Activated CD8-positive, alpha-beta T cell treated with anti-CD3 and anti-CD28 coated beads, Interleukin-2, amount 10 ng/mL, durations not matched to agents 7 days and 5 days (primary cell): ENCODE results near the gene TRIM6. TPM values are rescaled to one million over a fixed set of nuclear protein-coding genes. Genes with fewer than 3 reads are reported as not detected.
A peak's percentile ranks its signal among the peaks of the same experiment; 100 is the strongest.

Source experiments
- ATAC-seq: fragments of 150-1000 bp; cut with Tn5 transposase; one replicate; pipeline ENCODE4 v1.10.0; 2021; ENCODE audit warnings: moderate library complexity
- CTCF ChIA-PET: fragments of 350-600 bp; sonication (Branson Sonifier 250); formaldehyde crosslinking; loops from one replicate; lab custom pipeline; 2021; ENCODE audit warnings: antibody characterized with exemption; lab: Charles Lee
- POLR2A ChIA-PET: fragments of 350-600 bp; sonication (Branson Sonifier 250); formaldehyde crosslinking; loops from one replicate; lab custom pipeline; 2021; ENCODE audit warnings: antibody characterized with exemption; lab: Charles Lee
- DNase-seq: peaks from one replicate; pipeline ENCODE4 v3.0.0-alpha.2; 2020
- H3K27ac Mint-ChIP-seq: one replicate; pipeline ENCODE4 v1.8.0; 2021; ENCODE audit warnings: mild to moderate bottlenecking, mixed read lengths
- H3K27me3 Mint-ChIP-seq: one replicate; pipeline ENCODE4 v1.8.0; 2021; ENCODE audit warnings: low read depth, mixed read lengths
- H3K36me3 Mint-ChIP-seq: one replicate; pipeline ENCODE4 v1.8.0; 2021; ENCODE audit warnings: low read depth, mixed read lengths
- H3K4me1 Mint-ChIP-seq: one replicate; pipeline ENCODE4 v1.8.0; 2021; ENCODE audit warnings: low read depth, mixed read lengths
- H3K4me3 Mint-ChIP-seq: one replicate; pipeline ENCODE4 v1.8.0; 2021; ENCODE audit warnings: mild to moderate bottlenecking, mixed read lengths
- H3K9me3 Mint-ChIP-seq: one replicate; pipeline ENCODE4 v1.8.0; 2022; ENCODE audit warnings: mixed read lengths; ENCODE audit not compliant: insufficient read depth
- total RNA-seq, 2 experiments: library from RNA; stranded (reverse); gene quantifications; one replicate each; pipeline ENCODE4 v1.2.3, GENCODE V29; 2021

TRIM6 gene, protein sequence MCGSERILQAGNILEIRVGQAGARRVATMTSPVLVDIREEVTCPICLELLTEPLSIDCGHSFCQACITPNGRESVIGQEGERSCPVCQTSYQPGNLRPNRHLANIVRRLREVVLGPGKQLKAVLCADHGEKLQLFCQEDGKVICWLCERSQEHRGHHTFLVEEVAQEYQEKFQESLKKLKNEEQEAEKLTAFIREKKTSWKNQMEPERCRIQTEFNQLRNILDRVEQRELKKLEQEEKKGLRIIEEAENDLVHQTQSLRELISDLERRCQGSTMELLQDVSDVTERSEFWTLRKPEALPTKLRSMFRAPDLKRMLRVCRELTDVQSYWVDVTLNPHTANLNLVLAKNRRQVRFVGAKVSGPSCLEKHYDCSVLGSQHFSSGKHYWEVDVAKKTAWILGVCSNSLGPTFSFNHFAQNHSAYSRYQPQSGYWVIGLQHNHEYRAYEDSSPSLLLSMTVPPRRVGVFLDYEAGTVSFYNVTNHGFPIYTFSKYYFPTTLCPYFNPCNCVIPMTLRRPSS
- total RNA-seq: under 1 TPM; 0.47 to 0.58 TPM

DNA sequence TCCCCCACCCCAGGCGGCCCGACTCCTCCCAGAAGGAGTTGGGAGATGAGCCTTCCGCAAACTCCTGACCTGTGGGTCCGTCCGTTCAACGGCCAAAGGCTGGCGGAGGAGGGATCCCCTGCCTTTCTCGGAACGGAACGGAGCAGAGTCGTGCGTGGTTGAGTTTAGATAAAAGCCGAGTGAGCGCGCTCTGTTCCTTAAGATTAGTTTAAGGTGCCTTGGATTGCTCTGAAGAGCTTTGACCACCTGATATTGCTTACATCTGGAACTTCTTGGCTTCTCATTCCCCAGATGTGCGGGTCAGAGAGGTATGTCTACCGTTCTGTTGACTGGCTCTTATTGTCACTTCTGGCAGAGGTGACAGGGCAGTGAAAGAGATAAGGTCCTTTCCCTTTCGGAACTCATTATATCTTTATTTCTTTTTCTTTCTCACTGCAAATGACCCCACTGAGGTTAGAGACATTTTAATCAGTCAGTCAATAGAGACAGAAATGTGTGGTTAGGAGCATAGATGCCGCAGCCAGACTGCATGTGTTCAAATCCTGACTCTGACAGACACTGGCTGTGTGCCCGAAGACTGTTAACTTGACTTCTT is at the start of gene TRIM6:
TRIM6 (plus strand) TSS at position 31 of the 595 bp plus-strand sequence; CDS start at position 292, 261 bp downstream.
- ChIA-PET POLR2A (no interaction called here), CTCF (no interaction called here)
- H3K27me3 Mint-ChIP-seq: no peaks in the 10 kb centered on the region
- H3K4me3 Mint-ChIP-seq: peak within 1 kb of the TSS; percentile 67
- no peaks in the 10 kb centered on the region for H3K9me3 Mint-ChIP-seq
- DNase-seq: peak; percentile 22
- no peaks in the 10 kb centered on the region for H3K36me3 Mint-ChIP-seq
- peak; percentile 34 for ATAC-seq
- peaks cover 9% of the 10 kb centered on the region for H3K4me1 Mint-ChIP-seq
- peak within 1 kb of the TSS; percentile 69 for H3K27ac Mint-ChIP-seq

DNA sequence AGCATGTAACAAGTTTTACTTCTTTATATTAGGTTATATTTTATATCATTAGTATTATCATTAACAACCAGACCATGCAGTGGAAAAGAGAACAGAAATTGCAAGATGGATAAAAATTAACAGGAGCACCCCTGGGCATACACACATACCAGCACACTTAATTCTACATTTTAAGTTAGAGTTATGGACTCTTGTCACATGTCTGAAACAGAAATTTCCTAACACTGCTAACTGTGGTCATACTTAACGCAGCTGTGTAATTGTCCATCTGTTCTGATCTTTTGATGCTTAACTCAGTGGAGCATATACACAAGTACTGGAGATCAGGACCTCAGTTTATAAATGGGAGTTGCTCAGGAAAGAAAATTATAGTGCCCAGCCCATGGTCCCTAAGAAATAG is 48.5 kb upstream of the TRIM6 start:
- ChIA-PET POLR2A (no interaction called here), CTCF (no interaction called here)
- ATAC-seq: no peak
- no peak for DNase-seq
- H3K36me3 Mint-ChIP-seq: no peaks in the 10 kb centered on the region
- H3K4me1 Mint-ChIP-seq: no peaks in the 10 kb centered on the region
- H3K4me3 Mint-ChIP-seq: no peak overlapping the region
- no peak overlapping the region for H3K27ac Mint-ChIP-seq
- H3K9me3 Mint-ChIP-seq: no peaks in the 10 kb centered on the region
- H3K27me3 Mint-ChIP-seq: peaks cover 2% of the 10 kb centered on the region

DNA sequence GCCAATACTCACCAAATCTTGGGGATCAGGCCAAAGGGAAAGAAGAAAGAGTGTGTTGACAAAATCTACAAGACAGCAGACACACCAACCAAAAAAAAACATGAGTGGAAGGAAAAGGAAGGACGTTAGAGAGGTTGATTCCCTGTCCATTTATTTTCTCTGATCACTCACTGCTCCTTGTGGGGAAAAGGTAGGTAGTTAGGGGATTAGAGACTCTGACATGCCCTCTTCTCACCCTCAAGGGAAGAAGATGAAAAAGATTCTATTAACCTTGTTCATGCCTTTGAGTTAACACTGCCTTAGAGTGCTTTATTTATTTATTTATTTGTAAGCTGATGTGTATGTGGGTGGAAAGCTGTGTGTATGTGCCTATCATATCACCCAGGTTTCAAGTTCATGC is 48.0 kb upstream of the TRIM6 start, which contains the start of gene OR52H1:
OR52H1 (minus strand) TSS at position 101 of the 400 bp plus-strand sequence. CDS start 3,035 bp downstream, outside the sequence.
- ATAC-seq: no peak
- ChIA-PET CTCF (no interaction called here), POLR2A (no interaction called here)
- Mint-ChIP-seq H3K36me3 (no peaks in the 10 kb centered on the region), H3K9me3 (no peaks in the 10 kb centered on the region), H3K4me3 (no peak within 1 kb of the TSS), H3K27me3 (peaks cover 2% of the 10 kb centered on the region), H3K4me1 (no peaks in the 10 kb centered on the region), H3K27ac (no peak within 1 kb of the TSS)
- DNase-seq: no peak

DNA sequence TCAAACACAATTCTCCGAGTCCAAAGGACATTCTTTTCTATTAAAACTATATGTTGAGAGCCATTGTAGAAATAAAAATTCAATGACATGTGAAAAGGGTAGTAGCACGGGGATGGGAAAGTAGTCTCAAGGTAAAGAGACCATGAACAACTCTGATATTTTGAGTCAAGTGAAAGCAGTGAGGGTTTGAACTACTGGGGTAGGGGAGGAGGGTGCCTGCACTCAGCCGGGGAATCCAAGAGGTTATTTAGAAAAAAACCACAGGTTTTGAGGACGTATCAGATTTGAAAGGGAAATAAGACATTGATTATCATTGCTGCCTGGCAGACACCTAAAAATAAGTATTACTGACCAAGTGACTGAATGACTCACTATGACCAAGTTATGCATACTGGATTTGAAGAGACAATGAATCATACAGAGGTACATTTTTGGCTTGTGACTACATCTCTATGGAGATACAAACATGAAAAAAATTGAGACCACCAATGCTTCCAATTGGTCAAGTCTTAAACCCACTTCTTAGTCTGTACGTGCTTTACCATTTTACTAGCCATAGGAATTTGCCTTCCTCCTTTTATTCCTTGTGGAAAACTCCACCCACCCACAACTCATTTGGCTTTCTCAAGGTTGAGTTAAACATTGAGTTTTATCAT is 45.9 kb upstream of the TRIM6 start:
- CTCF ChIA-PET: no interaction called here
- POLR2A ChIA-PET: no interaction called here
- Mint-ChIP-seq H3K27ac (no peak overlapping the region), H3K36me3 (no peaks in the 10 kb centered on the region), H3K4me1 (no peaks in the 10 kb centered on the region), H3K27me3 (peaks cover 2% of the 10 kb centered on the region), H3K9me3 (no peaks in the 10 kb centered on the region), H3K4me3 (no peak overlapping the region)
- ATAC-seq (no peak), DNase-seq (no peak)

DNA sequence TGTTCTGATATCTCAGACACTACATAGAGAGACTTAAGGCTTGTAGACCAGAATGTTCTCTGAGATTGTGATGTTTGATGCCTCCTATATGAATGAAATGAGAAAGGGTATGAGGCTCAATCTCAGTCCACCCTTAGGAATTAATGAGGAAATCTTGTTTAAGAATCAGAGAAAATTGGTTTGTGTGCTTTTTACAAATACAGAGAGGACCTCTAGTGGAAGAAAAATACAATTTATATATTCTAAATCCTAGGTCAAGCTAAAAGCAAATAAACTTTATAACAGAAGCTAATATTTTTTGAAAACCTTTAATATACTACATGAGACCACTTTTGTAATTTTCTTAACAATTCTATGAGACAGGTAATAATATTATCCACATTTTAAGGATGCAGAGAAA is 43.1 kb upstream of the TRIM6 start:
- H3K4me1 Mint-ChIP-seq: no peaks in the 10 kb centered on the region
- H3K27me3 Mint-ChIP-seq: peaks cover 7% of the 10 kb centered on the region
- ChIA-PET CTCF (no interaction called here), POLR2A (no interaction called here)
- DNase-seq (no peak), ATAC-seq (no peak)
- no peak overlapping the region for H3K27ac Mint-ChIP-seq
- H3K4me3 Mint-ChIP-seq: no peak overlapping the region
- H3K36me3 Mint-ChIP-seq: no peaks in the 10 kb centered on the region
- H3K9me3 Mint-ChIP-seq: no peaks in the 10 kb centered on the region

DNA sequence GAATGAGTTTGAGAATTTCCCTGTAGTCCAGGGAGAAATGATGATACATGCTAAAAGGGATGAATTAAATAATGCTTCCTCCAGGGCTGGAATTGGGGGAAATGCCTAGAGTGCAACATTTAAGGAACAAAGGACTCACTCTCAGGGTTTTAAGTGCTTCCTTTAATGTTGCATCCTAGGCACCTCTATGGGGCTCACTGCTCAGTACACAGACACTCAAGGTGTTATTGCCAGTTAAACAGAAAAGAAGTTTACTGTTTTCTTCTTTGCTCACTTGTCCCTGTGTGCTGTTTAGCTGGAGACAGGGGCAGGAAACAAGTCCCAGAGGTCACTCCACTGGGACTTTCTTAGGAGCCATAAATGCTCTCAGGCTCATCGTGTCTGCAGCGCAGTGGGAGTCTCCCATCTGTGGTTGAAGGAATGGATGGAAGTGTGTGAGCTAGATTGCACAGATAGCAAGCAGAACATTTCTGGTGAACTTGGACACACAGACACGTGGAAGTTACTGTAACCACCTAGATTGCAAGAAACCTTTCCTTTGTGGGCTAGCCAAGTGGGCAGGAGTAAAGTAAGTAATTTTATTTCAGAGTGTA is 39.7 kb upstream of the TRIM6 start:
- Mint-ChIP-seq H3K4me3 (no peak overlapping the region), H3K27ac (no peak overlapping the region), H3K4me1 (no peaks in the 10 kb centered on the region), H3K9me3 (no peaks in the 10 kb centered on the region), H3K27me3 (peaks cover 7% of the 10 kb centered on the region), H3K36me3 (no peaks in the 10 kb centered on the region)
- POLR2A ChIA-PET: no interaction called here
- ATAC-seq (no peak), DNase-seq (no peak)
- CTCF ChIA-PET: no interaction called here

DNA sequence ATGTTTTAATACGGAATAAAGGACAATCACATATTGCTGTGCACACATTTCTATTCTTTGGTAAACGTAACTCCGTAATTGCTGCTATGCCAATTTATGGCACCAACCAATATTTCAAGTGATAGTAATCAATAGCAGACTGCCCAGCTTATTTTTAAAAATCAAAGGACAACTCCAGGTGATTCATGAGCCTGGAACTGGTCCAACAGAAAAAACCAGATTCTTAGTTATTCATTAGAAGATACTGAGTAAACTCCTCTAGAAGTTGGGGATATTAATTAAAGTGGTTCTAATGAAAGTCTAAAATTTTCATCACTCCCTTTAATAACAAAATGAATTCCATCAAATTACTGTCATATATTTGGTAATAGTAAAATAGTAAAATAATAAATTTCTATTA is 38.7 kb upstream of the TRIM6 start:
- Mint-ChIP-seq H3K27me3 (peaks cover 7% of the 10 kb centered on the region), H3K4me3 (no peak overlapping the region), H3K27ac (no peak overlapping the region), H3K36me3 (no peaks in the 10 kb centered on the region), H3K9me3 (no peaks in the 10 kb centered on the region), H3K4me1 (no peaks in the 10 kb centered on the region)
- ATAC-seq: no peak
- no peak for DNase-seq
- POLR2A ChIA-PET: no interaction called here
- CTCF ChIA-PET: no interaction called here

DNA sequence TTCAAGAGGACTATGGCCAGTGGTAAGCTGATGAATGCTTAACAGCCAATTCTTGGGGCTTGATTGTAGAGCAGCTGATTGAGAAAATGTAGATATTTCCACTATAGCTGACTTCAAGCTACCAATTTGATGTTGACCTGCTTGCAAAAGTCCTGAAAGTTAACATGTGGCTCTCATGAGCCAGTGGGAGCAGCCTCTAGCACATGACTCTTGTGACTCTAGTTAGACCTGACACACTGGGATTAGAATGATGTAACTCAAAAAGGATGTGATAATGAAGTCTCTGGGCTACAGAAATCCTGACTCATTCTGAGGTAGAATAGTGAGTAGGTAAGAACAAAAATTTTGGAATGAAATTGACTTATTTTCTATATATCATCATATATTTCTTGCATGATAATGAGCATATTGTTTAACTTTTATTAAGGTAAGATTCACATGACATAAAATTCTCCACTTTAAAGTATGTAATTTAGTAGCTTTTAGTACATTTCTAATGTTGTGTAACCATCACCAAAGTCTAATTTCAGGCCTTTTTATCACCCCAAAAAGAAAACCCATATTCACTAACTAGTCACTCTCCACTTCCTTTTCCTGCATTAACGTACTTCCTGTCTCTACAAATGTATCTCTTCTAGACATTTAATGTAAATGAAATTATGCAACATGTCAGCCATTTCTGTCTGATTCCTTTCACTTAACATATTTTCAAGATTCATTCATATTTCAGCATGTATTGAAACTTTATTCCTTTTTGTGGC is 32.0 kb upstream of the TRIM6 start:
- CTCF ChIA-PET: no interaction called here
- H3K27me3 Mint-ChIP-seq: peaks cover 4% of the 10 kb centered on the region
- POLR2A ChIA-PET: no interaction called here
- DNase-seq: no peak
- peaks cover 6% of the 10 kb centered on the region for H3K36me3 Mint-ChIP-seq
- no peak overlapping the region for H3K4me3 Mint-ChIP-seq
- peaks cover 10% of the 10 kb centered on the region for H3K9me3 Mint-ChIP-seq
- H3K27ac Mint-ChIP-seq: no peak overlapping the region
- peaks cover 6% of the 10 kb centered on the region for H3K4me1 Mint-ChIP-seq
- no peak for ATAC-seq

DNA sequence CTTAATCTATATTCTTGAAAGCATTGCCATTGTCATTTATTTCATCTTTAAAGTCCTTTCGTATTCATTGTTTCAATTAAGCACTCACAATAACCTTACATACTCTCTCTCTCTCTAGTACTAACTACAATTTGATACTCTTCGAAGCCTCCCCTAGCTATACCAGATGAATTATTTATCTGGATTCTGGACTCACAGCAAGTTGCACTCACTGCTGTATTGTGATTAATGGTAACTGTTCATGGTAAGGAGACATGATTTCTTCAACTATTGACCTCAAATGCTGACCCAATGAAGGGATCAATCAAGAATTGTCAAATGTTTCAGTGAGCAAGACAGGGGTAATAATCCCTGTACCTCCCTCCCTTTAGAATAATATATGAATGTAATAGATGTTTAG is 21.8 kb upstream of the TRIM6 start:
- H3K27me3 Mint-ChIP-seq: no peaks in the 10 kb centered on the region
- H3K4me3 Mint-ChIP-seq: no peak overlapping the region

DNA sequence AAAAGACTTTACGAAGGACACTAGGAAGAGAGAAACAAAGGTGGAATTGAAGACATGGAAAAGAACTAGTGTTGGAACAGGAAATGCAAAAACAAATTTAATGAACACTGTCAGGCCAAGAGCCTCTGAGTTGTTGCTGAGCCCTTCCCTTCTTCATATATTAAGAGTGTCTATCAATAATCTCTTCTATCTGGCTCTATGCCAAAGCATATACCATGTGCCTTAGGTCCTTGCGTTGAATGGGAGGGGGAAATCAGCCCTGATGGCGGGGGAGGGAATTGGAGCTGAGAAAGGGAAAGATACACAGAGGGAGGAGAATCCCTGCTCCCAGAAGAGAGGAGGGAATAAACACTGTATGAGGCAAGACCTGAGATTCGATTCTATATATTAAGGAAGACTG is 21.3 kb upstream of the TRIM6 start:
- CTCF ChIA-PET: no interaction called here

More for the DNA sequence above, 21.8 kb upstream of the TRIM6 start:
- peaks cover 4% of the 10 kb centered on the region for H3K4me1 Mint-ChIP-seq
- DNase-seq (no peak), ATAC-seq (no peak)
- H3K36me3 Mint-ChIP-seq: no peaks in the 10 kb centered on the region
- ChIA-PET CTCF (no interaction called here), POLR2A (no interaction called here)
- H3K9me3 Mint-ChIP-seq: no peaks in the 10 kb centered on the region
- no peak overlapping the region for H3K27ac Mint-ChIP-seq

DNA sequence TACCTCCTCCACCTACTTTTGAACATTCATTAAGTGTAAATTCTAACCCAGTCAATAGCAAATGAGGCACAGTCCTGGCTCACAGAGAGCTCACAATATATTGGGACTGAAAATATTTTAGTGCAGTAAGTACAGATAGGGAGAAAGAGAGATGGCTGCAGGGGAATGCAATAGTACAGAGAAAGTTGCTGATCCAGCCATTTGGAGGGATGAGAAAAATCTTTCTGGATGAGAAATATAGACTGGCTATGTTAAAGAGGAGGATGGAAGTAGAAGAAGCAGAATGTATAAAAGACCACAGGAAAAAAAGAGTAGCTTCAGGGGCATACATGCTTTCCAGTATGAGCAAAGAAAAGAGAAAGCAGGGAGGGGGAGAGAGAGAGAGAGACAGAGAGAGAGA is 19.3 kb upstream of the TRIM6 start:
- no peaks in the 10 kb centered on the region for H3K9me3 Mint-ChIP-seq
- DNase-seq (no peak), ATAC-seq (no peak)
- no peak overlapping the region for H3K27ac Mint-ChIP-seq
- no peaks in the 10 kb centered on the region for H3K27me3 Mint-ChIP-seq
- H3K4me1 Mint-ChIP-seq: no peaks in the 10 kb centered on the region
- H3K4me3 Mint-ChIP-seq: no peak overlapping the region
- ChIA-PET POLR2A (no interaction called here), CTCF (no interaction called here)
- H3K36me3 Mint-ChIP-seq: no peaks in the 10 kb centered on the region

More for the DNA sequence above, 21.3 kb upstream of the TRIM6 start:
- H3K36me3 Mint-ChIP-seq: no peaks in the 10 kb centered on the region
- H3K4me3 Mint-ChIP-seq: no peak overlapping the region
- DNase-seq: no peak
- no peak overlapping the region for H3K27ac Mint-ChIP-seq
- ATAC-seq: no peak
- H3K4me1 Mint-ChIP-seq: peaks cover 4% of the 10 kb centered on the region
- no peaks in the 10 kb centered on the region for H3K9me3 Mint-ChIP-seq
- POLR2A ChIA-PET: no interaction called here
- no peaks in the 10 kb centered on the region for H3K27me3 Mint-ChIP-seq
